GM18502 (cell line): ENCODE results near the gene MUC4.
"Not testable (repeated sequence)": the region's sequence is repeated elsewhere in the genome, so short reads cannot be mapped to it uniquely, and the experiment has no call there.

Experiments used
- ATAC-seq: cut with Tn5 transposase; IDR thresholded peaks from one replicate; pipeline ENCODE4 v1.9.1; 2021; ENCODE audit warnings: mild to moderate bottlenecking; ENCODE audit not compliant: unreplicated experiment, poor library complexity

Gene MUC4

DNA sequence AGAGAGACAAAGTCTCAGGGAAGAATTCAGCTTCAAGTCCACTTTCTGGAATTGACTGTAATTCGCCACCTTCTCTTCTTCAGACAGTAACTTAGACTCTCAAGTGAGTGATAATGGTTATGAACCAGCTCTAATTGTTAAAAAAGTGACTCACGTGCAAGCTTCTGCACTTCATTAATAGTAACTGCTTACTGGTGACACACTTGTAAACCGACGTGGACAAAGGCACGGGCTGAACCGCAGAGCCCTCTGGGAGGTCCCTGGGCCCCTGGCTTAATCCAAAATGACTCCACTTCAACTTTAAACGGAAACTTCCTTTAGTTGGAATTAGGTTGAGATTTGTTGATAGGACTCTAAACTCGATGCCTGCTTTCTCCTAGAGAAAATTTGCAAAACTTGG, 17.0 kb downstream of the MUC4 start:
- ATAC-seq: no peak

DNA sequence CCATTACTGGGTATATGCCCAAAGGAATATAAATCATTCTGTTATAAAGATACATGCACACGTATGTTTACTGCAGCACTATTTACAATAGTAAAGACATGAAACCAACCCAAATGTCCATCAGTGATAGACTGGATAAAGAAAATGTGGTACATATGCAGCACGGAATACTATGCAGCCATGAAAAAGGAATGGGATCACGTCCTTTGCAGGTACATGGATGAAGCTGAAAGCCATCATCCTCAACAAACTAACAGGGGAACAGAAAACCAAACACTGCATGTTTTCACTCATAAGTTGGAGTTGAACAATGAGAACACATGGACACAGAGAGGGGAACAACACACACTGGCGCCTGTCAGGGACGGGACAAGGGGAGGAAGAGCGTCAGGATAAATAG, 19.1 kb downstream of the MUC4 start:
- not testable (repeated sequence) for ATAC-seq

DNA sequence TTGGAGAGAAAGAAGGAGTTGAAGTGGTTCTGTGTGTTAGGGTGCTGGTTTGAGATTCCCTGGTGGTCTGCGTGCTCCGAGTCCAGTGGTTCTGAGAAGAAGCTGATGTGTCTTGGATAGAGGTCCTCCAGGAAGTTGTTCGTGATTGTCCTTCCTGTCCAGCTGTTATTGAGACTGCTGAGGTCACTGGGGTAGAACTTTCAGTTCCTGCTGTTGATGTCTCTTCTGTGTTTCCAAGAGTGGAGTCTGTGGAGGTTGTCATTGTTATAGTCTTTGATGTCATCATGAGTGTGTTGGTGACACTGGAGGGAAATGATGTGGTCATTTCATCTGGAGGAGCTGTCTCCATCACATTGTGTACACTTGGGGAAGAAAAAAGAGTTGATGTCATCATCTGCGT, 20.8 kb downstream of the MUC4 start:
- no peak for ATAC-seq

DNA sequence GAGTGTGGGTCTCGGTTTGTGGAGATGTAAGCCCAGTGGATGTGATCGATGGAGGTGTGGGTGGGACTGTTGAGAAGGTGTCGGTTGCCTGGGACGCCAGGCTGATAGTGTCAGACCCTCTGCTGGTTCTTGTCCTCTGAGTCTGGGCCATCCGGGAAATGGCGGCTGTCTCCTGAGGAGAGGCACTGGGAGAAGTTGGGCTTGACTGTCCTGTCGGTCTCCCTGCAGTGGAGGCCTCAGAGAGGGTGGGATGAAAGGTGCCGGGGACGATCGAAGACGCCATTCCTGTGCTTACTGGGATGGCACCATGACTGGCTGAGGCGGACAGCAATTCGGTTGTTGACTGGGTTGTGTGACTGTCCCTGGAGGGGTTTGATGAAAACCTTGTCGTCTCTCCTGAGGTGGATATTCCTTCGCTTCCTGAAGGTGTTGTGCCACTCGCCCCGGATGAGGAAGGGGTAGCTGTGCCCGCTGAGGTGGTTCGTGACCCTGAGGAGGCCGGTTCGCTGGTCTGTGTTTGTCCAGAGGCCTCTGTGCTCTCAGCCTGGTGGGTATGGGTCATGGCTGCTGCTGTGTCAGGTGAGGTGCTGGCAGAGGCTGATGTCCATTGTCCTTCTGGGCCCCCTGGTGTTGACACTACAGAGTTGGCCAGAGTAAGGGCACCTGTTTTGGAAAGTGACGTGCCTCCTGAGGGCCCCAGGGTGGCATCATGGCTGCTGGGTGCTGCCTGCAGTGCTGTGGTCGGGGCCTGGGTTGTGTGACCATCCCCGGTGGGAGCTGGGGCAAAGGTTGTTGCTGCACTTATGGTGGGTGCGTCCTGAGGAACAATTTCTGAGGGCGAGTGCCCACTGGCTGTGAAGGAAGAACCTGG, 22.8 kb downstream of the MUC4 start:
- no peak for ATAC-seq

DNA sequence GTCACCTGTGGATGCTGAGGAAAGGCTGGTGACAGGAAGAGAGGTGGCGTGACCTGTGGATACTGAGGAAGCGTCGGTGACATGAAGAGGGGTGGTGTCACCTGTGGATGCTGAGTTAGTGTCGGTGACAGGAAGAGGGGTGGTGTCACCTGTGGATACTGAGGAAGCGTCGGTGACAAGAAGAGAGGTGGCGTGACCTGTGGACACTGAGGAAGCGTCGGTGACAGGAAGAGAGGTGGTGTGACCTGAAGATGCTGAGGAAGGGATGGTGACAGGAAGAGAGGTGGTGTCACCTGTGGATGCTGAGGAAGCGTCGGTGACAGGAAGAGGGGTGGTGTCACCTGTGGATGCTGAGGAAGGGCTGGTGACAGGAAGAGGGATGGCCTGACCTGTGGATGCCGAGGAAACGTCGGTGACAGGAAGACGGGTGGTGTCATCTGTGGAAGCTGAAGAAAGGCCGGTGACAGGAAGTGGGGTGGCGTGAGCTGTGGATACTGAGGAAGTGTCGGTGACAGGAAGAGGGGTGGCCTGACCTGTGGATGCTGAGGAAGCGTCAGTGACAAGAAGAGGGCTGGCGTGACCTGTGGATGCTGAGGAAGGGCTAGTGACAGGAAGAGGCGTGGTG, 25.8 kb downstream of the MUC4 start:
- not testable (repeated sequence) for ATAC-seq

DNA sequence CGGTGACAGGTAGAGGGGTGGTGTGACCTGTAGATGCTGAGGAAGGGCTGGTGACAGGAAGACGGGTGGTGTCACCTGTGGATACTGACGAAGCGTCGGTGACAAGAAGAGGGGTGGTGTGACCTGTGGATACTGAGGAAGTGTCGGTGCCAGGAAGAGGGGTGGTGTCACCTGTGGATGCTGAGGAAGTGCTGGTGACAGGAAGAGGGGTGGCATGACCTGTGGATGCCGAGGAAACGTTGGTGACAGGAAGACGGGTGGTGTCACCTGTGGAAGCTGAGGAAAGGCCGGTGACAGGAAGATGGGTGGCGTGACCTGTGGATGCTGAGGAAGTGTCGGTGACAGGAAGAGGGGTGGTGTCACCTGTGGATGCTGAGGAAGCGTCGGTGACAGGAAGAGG, 27.7 kb downstream of the MUC4 start:
- ATAC-seq: not testable (repeated sequence)

DNA sequence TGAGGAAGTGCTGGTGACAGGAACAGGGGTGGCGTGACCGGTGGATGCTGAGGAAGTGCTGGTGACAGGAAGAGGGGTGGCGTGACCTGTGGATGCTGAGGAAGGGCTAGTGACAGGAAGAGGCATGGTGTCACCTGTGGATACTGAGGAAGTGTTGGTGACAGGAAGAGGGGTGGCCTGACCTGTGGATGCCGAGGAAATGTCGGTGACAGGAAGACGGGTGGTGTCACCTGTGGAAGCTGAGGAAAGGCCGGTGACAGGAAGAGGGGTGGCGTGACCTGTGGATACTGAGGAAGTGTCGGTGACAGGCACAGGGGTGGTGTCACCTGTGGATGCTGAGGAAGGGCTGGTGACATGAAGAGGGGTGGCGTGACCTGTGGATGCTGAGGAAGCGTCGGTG, 30.5 kb downstream of the MUC4 start:
- ATAC-seq: not testable (repeated sequence)

DNA sequence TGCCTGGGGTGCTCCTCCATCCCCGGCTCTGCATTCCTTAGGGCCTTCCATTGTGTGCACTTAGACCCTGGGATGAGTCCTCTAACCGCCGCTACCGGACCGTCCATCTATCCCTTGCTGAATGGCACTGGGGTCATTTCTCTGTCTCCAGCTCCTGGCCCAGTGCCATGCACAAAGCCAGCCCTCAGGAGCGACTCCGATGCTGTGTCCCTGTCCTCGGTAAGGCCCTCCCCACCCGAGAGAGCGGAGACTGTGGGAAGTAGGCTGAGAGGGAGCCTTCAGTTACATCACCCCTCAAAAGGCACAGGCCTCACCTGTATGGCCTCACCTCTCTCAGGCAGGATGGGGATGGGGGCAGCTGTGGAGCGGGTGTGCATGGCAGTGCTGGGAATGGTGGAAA, 33.8 kb downstream of the MUC4 start:
- ATAC-seq: no peak

DNA sequence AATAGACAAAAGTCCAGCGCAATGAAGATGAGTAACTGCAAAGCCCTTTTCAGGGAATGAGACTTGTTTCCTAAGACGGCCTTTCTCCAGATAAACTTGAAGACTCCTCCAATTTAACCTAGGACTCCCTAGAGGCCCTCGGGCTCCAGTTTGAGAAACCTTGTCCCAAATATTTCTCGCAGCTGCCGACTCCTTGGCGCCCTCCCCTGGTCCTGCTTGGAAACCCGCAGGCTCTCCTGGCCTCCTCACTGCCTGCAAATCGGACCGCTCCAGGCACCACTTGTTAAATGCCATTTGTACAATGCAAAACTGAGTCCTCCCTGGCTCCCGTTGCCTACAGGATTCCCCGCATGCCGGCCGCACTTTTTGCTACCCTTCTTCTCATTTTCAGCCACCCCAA, 36.8 kb downstream of the MUC4 start:
- ATAC-seq: no peak

DNA sequence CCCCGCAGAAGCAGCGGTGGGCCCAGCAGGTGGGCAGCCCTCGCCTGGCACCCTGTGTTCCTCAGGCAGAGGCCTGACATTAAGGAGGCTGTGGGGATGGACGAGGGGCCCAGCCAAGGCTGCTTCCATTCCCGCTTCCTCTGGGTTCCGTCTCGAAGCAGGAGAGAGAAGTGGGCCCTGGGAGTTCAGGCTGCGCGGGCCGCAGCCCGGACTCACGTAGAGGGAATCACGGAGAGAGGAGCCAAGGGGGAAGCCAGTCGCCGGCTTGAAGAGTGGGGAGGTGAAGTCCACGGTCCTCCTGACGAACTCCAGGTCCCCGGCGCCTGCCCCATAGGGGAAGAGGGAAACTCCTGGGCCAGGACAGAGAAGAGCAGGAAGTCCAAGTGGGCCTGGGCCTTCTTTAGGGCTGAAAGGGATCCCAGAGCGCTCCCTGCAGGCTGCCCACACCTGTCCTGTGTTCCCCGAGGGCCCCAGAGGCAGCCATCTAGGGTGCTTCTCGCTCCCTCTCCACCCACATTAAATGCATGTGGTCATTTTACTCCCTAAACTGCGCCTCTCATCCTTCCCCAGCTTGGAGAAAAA, 37.7 kb downstream of the MUC4 start:
- no peak for ATAC-seq

DNA sequence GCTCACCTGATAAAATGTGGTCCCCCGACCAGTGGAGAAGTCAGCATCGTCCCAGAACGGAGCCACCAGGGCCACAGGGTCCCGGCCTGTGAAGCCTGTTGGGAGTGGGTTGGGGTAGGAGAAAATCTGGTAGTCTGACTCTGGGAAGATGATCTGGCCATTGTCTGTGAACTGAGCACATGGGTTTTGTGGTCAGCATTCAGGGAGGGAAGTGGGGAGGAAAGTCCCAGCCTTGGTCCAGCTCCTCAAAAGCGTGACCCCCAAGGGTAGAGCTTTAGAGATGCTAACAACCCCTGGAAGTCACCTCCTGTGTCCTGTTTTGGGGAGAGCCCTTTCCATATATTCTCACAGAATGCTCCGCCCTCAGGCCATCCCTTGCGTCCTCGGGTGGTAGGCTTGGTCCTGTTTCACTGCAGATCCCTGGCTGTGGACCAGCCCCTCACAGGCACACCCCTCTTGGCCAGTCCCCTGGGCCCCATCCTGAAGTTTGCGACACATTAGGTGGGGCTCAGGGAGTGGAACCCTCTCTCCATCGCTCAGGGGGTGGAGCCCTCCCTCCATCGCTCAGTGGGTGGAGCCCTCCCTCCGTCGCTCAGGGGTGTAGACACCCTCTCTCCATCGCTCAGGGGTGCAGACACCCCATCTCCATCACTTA, 40.0 kb downstream of the MUC4 start:
- no peak for ATAC-seq

DNA sequence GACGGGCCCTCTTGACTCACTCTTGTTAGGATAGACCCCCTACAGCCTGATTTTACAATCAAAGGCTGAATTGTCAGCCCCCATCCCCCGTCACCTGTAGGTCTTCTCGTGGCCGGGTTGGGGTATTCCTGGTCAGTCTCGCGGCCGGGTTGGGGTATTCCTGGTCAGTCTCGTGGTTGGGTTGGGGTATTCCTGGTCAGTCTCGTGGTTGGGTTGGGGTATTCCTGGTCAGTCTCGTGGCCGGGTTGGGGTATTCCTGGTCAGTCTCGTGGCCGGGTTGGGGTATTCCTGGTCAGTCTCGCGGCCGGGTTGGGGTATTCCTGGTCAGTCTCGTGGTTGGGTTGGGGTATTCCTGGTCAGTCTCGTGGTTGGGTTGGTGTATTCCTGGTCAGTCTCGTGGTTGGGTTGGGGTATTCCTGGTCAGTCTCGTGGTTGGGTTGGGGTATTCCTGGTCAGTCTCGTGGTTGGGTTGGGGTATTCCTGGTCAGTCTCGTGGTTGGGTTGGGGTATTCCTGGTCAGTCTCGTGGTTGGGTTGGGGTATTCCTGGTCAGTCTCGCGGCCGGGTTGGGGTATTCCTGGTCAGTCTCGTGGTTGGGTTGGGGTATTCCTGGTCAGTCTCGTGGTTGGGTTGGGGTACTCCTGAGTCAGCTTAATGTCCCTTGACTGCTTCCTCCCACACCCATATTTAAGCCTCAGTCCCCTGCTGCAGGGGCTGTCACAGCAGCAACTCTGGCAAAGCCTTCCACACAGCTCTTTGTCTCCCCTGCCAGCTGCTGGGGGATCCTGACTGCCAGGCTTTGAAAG, 40.7 kb downstream of the MUC4 start:
- not testable (repeated sequence) for ATAC-seq

DNA sequence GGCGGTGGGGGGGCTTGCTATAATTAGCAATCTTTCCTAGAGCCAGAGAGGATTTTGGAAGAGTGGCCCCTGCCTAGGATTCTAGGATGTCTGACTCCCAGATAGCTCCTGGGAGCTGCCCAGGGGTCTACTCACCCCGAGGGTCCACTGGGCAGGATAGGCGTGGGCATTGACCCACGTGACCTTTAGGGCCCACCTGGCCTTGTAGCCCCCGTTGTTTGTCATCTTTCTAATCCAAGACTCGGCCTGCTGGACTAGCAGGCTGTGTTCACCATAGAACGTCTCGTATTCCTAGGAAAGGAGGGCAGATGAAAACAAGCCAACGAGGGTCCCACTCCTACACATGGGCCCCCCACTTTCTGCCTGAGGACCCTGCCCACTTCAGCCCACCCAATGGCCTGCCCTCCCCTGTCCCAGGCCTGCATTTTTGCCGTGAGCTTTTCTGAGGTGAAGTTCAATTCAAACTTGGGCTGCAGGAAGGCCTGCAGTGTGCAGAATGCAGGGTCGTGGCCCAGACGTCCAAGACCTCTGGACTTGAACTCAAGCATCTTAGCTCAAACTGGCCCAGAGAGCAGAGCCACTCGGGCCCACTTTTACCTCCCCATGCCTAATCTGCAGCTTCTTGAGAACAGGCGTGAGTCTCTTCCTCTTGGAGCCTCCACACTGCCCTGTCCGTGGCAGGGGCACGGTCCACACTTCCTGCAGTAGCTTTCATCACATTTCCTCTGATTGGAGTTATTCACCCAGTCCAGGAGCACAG, 41.5 kb downstream of the MUC4 start:
- no peak for ATAC-seq

DNA sequence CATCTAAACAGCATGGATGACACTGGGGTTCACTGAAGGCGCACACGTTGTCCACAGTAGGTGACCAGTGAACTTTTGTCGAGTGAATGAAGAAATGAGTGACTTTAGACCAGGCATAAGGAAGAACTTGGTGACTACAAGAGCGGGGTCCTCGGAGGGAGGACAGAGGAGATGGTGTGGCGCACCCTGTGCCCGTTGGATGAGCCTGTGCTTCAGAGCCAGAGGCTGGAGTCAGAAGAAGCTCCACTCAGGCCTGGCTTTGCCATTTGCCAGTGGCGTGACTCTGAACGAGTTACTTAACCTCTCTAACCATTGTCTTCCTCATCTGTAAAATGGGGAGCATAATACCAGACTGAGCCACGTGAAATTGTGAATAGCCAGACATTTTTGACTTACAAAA, 42.2 kb downstream of the MUC4 start:
- no peak for ATAC-seq

DNA sequence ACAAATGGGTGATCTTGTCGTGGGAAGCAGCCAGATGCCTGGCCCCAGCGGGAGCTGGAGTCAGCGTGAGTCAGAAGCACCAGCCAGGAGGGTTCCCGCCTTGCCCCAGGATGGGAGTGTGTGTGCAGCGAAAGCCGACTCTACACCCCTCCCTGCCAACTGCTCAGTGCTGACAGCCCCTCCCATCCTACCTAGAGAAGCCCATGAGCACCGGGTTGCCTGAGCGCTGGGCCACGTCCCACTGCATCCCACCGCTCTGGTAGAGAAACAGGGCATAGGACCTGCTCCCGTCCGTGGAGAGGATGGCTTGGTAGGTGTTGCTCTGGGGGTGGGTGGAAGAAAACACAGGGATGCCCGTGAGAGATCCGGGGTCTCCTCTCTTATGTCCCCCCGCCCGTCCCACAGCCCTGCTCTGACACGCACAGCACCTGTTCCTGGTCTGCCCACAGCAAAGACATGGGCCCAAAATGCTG, 42.9 kb downstream of the MUC4 start:
- no peak for ATAC-seq

DNA sequence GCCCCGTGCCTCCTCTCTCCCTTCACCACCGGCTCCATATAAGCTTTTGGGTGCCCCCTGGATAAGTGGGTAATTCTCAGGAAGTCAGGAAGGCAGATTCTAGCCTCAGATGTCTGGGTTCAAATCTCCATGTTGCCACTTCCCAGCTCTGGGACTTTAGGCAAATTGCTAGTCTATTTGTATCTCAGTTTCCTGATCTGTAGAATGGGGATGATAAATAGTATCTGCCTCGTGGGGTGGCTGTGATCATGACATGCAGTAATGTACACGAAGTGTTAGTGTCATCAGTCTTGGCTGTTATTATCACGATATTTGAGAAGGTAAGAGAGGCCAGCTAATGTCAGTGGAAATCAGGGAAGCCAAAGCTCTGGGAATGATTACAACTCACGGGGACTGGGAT, 43.3 kb downstream of the MUC4 start:
- no peak for ATAC-seq

DNA sequence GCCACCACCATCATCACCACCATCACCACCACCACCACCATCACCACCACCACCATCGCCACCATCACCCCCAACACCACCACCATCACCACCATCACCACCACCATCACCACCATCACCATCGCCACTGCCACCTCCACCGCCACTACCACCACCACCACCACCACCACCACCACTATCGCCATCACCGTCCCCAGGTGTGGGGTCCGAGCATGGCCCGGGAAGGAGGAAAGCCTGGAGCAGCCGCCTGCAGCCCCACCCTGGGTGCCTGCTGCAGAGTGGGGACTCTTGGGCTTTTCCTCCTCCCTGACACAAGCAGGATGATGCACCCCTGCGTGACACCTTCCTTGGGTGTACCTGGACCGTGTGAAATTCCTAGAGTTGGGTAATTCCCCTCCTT, 43.9 kb downstream of the MUC4 start:
- ATAC-seq: no peak

DNA sequence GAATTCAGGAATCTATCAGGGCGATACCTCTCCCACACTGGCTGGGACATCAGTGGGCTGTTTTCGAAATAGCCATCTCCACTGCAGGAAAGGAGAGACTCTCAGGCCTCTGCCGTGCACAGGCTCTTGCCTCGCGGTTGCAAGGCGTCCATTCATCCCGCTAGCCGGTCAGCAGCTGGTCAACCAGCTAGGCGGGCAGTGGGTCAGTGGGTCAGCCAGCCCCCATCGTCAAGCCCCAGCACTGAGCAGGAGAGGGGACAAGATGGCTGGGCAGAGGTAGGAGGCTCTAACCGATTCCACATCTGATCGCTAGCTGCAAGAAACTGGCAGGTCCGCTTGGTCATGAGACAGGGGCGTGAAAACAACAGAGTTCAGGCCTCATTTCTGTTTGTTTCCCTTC, 45.1 kb downstream of the MUC4 start:
- no peak for ATAC-seq

DNA sequence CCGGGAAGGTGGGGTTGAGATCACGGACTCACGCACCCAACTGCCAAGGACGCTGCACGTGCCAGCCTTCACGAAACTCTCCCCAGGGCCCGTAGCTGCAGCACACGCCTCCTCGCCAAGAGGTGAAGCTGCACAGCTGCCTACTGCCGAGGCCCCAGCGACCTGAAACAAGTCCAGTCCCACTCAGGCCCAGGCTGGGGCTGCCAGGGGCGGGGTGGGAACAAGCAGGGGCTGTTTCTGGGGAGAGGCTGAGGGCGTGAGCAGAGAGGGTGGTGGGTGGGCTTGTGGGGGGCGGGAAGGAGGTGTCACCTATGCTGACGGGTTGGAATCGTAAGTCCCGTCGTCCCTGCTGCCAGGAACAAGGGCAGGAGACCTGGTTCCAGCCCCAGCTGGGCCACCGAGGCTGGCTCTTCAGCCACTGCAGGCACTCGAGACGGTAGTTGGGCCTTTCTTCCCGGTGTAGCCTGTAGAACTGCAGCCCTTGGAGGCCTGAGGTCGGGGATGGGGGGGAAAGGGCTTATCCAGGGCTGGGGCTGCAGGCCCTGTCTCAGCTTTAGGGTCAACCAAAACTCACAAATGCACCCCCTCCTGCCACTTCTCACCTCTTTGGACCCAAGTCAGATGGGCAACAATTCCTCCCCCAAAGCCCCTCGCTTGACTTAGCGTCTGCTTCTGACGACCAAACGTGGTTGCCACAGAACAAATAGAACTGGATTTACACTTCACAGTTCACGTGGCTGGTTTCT, 46.6 kb downstream of the MUC4 start:
- no peak for ATAC-seq
